Measurements from ENCODE around the gene NR2E3. TPM values are rescaled to one million over a fixed set of nuclear protein-coding genes. Genes with fewer than 3 reads are reported as not detected.
"Not testable (repeated sequence)": the region's sequence is repeated elsewhere in the genome, so short reads cannot be mapped to it uniquely, and the experiment has no call there.

Gene NR2E3
- total and polyA plus RNA-seq, 4 donors: 0.25 to 3.2 (median 0.59) TPM

GRCh38 chr15:71853543-71853942 lies 43.2 kb downstream of the NR2E3 start:
- Histone ChIP-seq H3K36me3 (ENCODE audit: control insufficient read depth in 1 of 2, insufficient read depth in 2 of 2, low read length in 1 of 2) (peaks cover 0 to 6% of the 10 kb centered on the region in 2 donors), H3K27me3 (ENCODE audit: control insufficient read depth in 1 of 2, insufficient read depth in 2 of 2, low read length in 1 of 2) (no peaks in the 10 kb centered on the region), H3K27ac (ENCODE audit: low read depth in 1 of 2, low read length in 2 of 2) (no peak overlapping the region), H3K4me3 (ENCODE audit: low read length in 2 of 2) (no peak overlapping the region), H3K4me1 (ENCODE audit: control insufficient read depth in 1 of 2, insufficient read depth in 2 of 2, low read length in 2 of 2) (no peaks in the 10 kb centered on the region), H3K9me3 (ENCODE audit: control insufficient read depth, low read length) (no peaks in the 10 kb centered on the region)
- ATAC-seq (ENCODE audit: low FRiP score): no peak
- no peak for DNase-seq
- intact Hi-C loops (cut with DNase I): no loop called here
- WGBS, 2 donors: 98 to 100% methylated on average over 1 of the region's 1 CpG

DNA sequence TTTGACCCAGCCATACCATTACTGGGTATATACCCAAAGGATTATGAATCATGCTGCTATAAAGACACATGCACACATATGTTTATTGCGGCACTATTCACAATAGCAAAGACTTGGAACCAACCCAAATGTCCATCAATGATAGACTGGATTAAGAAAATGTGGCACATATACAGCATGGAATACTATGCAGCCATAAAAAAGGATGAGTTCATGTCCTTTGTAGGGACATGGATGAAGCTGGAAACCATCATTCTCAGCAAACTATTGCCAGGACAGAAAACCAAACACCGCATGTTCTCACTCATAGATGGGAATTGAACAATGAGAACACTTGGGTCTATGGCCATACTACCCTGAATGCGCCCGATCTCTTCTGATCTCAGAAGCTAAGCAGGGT lies 47.9 kb downstream of the NR2E3 start:
- H3K9me3 ChIP-seq (ENCODE audit: control insufficient read depth, low read length); ATAC-seq (ENCODE audit: low FRiP score); intact Hi-C loops (cut with DNase I); H3K27me3 ChIP-seq (ENCODE audit: control insufficient read depth in 1 of 2, insufficient read depth in 2 of 2, low read length in 1 of 2); H3K27ac ChIP-seq (ENCODE audit: low read depth in 1 of 2, low read length in 2 of 2); H3K4me3 ChIP-seq (ENCODE audit: low read length in 2 of 2); DNase-seq; H3K36me3 ChIP-seq (ENCODE audit: control insufficient read depth in 1 of 2, insufficient read depth in 2 of 2, low read length in 1 of 2); H3K4me1 ChIP-seq (ENCODE audit: control insufficient read depth in 1 of 2, insufficient read depth in 2 of 2, low read length in 2 of 2): not testable (repeated sequence)
- WGBS, 2 donors: 93% methylated on average over 4 of the region's 4 CpGs
